OCI-LY7 (cell line): Measurements from ENCODE around the gene GRAMD2B.

Source experiments
- EZH2phosphoT487 ChIP-seq: fragments of 200-600 bp; sonication (generic); IDR thresholded peaks from 2 replicates; pipeline ENCODE4 v1.6.1; 2018; ENCODE audit warnings: low read depth, borderline replicate concordance, mild to moderate bottlenecking, mixed run types, antibody characterized with exemption, low read length, moderate library complexity, mixed read lengths
- TF ChIP-seq, protein P1 (sequence below): fragments of 200-600 bp; sonication (generic); conservative IDR thresholded peaks from 2 replicates; pipeline ENCODE4 v1.5.1; 2014; ENCODE audit warnings: mild to moderate bottlenecking, antibody characterized with exemption, low read length, moderate library complexity, mixed read lengths

DNA sequence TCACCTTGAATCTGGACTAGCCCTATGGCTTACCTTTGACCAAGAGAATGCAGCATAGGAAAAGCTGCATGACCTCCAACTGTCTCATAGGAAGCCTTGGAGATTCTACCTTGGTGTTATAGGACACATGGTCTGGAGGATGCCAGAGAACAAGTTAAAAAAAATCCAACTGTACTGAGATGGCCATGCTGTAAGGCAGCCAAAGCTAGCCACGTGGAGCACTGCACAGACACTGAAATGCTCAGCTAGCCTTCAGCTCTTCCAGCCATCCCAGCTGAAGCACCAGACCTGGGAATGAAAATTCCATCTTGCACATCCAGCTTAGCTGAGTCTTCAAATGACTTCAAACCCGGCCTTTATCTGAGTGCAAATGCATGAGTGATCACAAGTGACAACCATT is 6.0 kb upstream of the GRAMD2B start:
- no peak for TF ChIP-seq EZH2phosphoT487
- TF ChIP-seq, protein P1, sequence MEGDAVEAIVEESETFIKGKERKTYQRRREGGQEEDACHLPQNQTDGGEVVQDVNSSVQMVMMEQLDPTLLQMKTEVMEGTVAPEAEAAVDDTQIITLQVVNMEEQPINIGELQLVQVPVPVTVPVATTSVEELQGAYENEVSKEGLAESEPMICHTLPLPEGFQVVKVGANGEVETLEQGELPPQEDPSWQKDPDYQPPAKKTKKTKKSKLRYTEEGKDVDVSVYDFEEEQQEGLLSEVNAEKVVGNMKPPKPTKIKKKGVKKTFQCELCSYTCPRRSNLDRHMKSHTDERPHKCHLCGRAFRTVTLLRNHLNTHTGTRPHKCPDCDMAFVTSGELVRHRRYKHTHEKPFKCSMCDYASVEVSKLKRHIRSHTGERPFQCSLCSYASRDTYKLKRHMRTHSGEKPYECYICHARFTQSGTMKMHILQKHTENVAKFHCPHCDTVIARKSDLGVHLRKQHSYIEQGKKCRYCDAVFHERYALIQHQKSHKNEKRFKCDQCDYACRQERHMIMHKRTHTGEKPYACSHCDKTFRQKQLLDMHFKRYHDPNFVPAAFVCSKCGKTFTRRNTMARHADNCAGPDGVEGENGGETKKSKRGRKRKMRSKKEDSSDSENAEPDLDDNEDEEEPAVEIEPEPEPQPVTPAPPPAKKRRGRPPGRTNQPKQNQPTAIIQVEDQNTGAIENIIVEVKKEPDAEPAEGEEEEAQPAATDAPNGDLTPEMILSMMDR = no peak
